Transverse colon (tissue), 4 donors: ENCODE data around the gene BRME1. TPM values are rescaled to one million over a fixed set of nuclear protein-coding genes. Genes with fewer than 3 reads are reported as not detected.

Experiments
- DNase-seq: peaks from one replicate; pipeline ENCODE4 v3.0.0-alpha.2; 2019
- H3K27ac ChIP-seq, 4 donors: fragments of 200-600 bp; sonication (generic); 2 replicates each; pipeline ENCODE4 v1.5.1; 2016 to 2018; ENCODE audit warnings: inconsistent platforms in 4 of 4
- H3K27me3 ChIP-seq: fragments of 200-600 bp; sonication (generic); 2 replicates; pipeline ENCODE4 v1.5.1; 2017; ENCODE audit warnings: inconsistent platforms
- H3K36me3 ChIP-seq, 4 donors: fragments of 200-600 bp; sonication (generic); 2 replicates each; pipeline ENCODE4 v1.5.1; 2017 to 2019; ENCODE audit warnings: inconsistent platforms in 4 of 4
- H3K4me1 ChIP-seq, 4 donors: fragments of 200-600 bp; sonication (generic); 2 replicates each; pipeline ENCODE4 v1.5.1; 2017 to 2020; ENCODE audit warnings: inconsistent platforms in 4 of 4
- H3K4me3 ChIP-seq, 4 donors: fragments of 200-600 bp; sonication (generic); 1 replicate in 1 of 4; 2 replicates in 3 of 4; pipeline versions ENCODE4 v1.5.1 to v1.6.1; 2017 to 2019; ENCODE audit warnings: inconsistent platforms in 4 of 4
- H3K9me3 ChIP-seq, 2 donors: fragments of 200-600 bp; sonication (generic); 2 replicates each; pipeline ENCODE4 v1.5.1; 2017 to 2019; ENCODE audit warnings: inconsistent platforms in 2 of 2
- CTCF ChIP-seq, 5 experiments: fragments of 200-600 bp in 3 of 5; fragments of 450-650 bp in 2 of 5; sonication (generic) in 3 of 5; IDR thresholded peaks; 1 replicate in 2 of 5; 2 replicates in 3 of 5; pipeline ENCODE4 v1.5.1; 2016 to 2017; ENCODE audit warnings: antibody characterized with exemption in 5 of 5, inconsistent platforms in 3 of 5, mild to moderate bottlenecking in 2 of 5, moderate library complexity in 1 of 5
- EP300 ChIP-seq: sonication (generic); formaldehyde crosslinking; IDR thresholded peaks from one replicate; pipeline ENCODE4 v1.6.1; 2017; ENCODE audit warnings: antibody characterized with exemption, low read depth
- POLR2A ChIP-seq: fragments of 450-650 bp; IDR thresholded peaks from one replicate; pipeline ENCODE4 v1.6.1; 2016; ENCODE audit warnings: antibody characterized with exemption, mild to moderate bottlenecking, moderate library complexity
- POLR2AphosphoS5 ChIP-seq, 3 donors: sonication (generic); formaldehyde crosslinking; IDR thresholded peaks; one replicate each; pipeline ENCODE4 v1.6.1; 2016; ENCODE audit warnings: antibody characterized with exemption in 3 of 3
- WGBS, 2 donors: methylation state at CpG; one replicate each; pipeline ENCODE4 v1.1.5; 2018; ENCODE audit warnings: low coverage in 1 of 2; 5-methylcytosine and 5-hydroxymethylcytosine counted together
- in situ Hi-C, 4 donors: fragments of 200-750 bp; cut with MboI; loops; one replicate each; pipeline versions ENCODE4 v1.15.0 to v1.15.1; 2017; ENCODE audit warnings: low sequenced_read_pairs in 3 of 4, low pct_ligation_motif_present in 1 of 4, low pct_unique_long_range_greater_than_20kb in 1 of 4
- intact Hi-C: fragments of 100-400 bp; cut with DNase I; formaldehyde crosslinking; loops from one replicate; pipeline ENCODE4 v1.15.1; 2023; ENCODE audit warnings: low total_unique reads
- total RNA-seq, 4 donors: library from RNA; depleted of rRNA; stranded (reverse); fragments of >200 nt; gene quantifications; one replicate each; pipeline ENCODE4 v1.1.0, GENCODE V29; 2016

The BRME1 gene
- total RNA-seq, 4 donors from 2014 or later, result 5.2 to 102 (median 6.7) TPM

DNA sequence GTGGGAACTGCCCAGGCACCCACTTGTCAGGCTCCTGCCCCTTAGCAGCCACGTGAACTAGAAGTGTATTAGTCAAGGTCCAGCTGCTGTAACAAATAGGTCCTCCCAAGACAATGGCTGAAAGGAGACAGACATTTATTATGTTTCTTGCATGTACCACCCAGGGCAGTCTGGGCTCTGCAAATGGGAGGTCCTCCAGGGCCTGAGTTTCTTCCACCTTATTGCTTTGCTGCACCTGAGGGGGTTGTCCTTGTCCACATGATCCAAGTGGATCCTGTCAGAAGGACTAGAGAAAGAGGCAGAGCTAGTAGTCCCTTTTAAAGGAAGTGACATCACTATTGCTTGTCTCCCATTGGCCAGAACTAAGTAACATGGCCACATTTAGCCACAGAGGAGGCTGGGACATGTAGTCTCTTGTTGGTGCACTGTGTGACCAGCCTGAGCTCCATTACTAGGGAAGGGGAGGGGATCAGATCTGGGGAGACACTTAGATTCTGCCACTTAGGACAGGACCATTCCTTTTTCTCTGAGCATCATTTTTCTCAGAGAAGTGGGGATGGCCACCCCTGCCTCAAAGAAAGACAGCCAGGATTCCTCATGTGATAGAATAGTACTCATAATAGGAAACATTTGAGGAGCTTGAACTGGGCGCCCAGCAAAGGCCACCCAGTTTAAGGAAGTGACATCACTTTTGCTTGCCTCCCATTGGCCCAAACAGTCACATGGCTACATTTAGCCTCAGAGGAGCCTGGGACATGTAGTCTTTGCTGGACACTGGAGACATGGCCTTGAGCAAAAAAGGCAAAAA, 15.2 kb upstream of the BRME1 start:
- DNase-seq, result no peak
- in situ Hi-C loops (no loop called here), intact Hi-C loops (no loop called here)
- no peak overlapping the region for H3K4me3 ChIP-seq
- H3K27ac ChIP-seq, result no peak overlapping the region
- 86% methylated on average over 2 of the region's 2 CpGs; no CpG with 5 or more reads in 1 of the 2 donors for WGBS, 2 donors
- peaks cover 0 to 14% (median 4%) of the 10 kb centered on the region in 4 donors for H3K4me1 ChIP-seq
- TF ChIP-seq EP300, result no peak
- no peaks in the 10 kb centered on the region for H3K9me3 ChIP-seq
- H3K36me3 ChIP-seq, result peaks cover 0 to 73% (median 36%) of the 10 kb centered on the region in 4 donors
- no peaks in the 10 kb centered on the region for H3K27me3 ChIP-seq

- H3K27ac ChIP-seq, result no peak overlapping the region
- no peak for DNase-seq
- H3K9me3 ChIP-seq, result no peaks in the 10 kb centered on the region
- in situ Hi-C loops (no loop called here), intact Hi-C loops (no loop called here)
- H3K27me3 ChIP-seq, result no peaks in the 10 kb centered on the region
- peaks cover 0 to 79% (median 37%) of the 10 kb centered on the region in 4 donors for H3K36me3 ChIP-seq
- 97% methylated on average over 11 of the region's 11 CpGs; no CpG with 5 or more reads in 1 of the 2 donors for WGBS, 2 donors
- H3K4me1 ChIP-seq, result peaks cover 0 to 18% (median 7%) of the 10 kb centered on the region in 4 donors
- no peak for TF ChIP-seq POLR2AphosphoS5 (IDR thresholded peaks at IDR 0.05)
- no peak overlapping the region for H3K4me3 ChIP-seq
Measured at GRCh38 chr19:13920524-13920923, 14.6 kb upstream of the BRME1 start.

GRCh38 chr19:13918726-13919411, 13.0 kb upstream of the BRME1 start:
- Histone ChIP-seq H3K4me1 (peaks cover 0 to 18% (median 7%) of the 10 kb centered on the region in 4 donors), H3K9me3 (no peaks in the 10 kb centered on the region), H3K36me3 (peaks cover 0 to 79% (median 37%) of the 10 kb centered on the region in 4 donors), H3K4me3 (no peak overlapping the region), H3K27ac (no peak overlapping the region), H3K27me3 (no peaks in the 10 kb centered on the region)
- intact Hi-C loops, result no loop called here
- WGBS, 2 donors, result 95% methylated on average over 23 of the region's 34 CpGs; no CpG with 5 or more reads in 1 of the 2 donors
- no peak for TF ChIP-seq CTCF (IDR thresholded peaks at IDR 0.05)
- in situ Hi-C loops, result no loop called here
- no peak for DNase-seq

DNA sequence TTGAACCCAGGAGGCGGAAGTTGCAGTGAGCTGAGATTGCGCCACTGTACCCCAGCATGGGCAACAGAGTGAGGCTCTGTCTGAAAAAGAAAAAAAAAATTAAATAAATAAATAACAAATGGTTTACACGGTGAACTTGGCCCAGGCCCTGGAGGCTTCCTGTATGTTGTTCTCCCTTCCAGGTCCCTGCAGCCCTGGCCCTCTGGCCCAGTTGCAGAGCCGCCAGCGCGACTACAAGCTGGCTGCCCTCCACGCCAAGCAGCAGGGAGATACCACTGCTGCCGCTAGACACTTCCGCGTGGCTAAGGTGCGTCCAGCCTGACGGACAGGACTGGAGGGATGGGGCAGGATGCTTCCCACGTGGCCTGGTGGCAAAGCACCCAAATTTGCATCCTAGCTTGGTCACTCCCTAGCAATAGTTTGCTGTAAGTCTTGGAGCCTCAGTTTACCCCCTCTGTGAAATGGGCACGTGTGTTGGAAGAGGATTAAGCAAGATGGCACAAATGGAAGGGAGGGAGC, 12.0 kb upstream of the BRME1 start:
- Histone ChIP-seq H3K9me3 (no peaks in the 10 kb centered on the region), H3K4me1 (peaks cover 0 to 18% (median 7%) of the 10 kb centered on the region in 4 donors), H3K27me3 (no peaks in the 10 kb centered on the region), H3K27ac (no peak overlapping the region), H3K36me3 (peaks cover 0 to 79% (median 37%) of the 10 kb centered on the region in 4 donors), H3K4me3 (no peak overlapping the region)
- in situ Hi-C loops (no loop called here), intact Hi-C loops (no loop called here)
- DNase-seq, result no peak
- TF ChIP-seq POLR2A (no peak), EP300 (no peak), CTCF (IDR thresholded peaks at IDR 0.05) (no peak), POLR2AphosphoS5 (IDR thresholded peaks at IDR 0.05) (no peak)
- 92% methylated on average over 11 to 14 of the region's 14 CpGs for WGBS, 2 donors

DNA sequence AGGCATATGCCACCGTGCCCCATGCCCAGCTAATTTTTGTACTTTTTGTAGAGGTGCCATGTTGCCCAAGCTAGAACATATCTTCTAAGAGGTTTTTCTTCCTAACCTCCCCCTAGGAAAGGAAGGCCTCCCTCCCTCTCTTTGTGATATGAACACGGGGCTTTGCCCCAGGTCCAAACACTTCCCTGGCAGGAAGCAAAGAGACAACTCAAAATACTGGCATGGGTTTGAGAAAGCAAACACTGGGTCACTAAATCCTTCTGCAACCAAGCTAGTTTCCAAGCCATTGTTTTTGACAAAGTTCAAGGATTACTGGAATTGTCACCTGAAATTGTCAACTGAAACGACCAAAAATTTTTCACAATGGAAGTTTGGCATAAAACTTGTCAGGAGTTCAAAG, 8.9 kb upstream of the BRME1 start:
- TF ChIP-seq CTCF (IDR thresholded peaks at IDR 0.05) (no peak), POLR2A (no peak), EP300 (no peak), POLR2AphosphoS5 (IDR thresholded peaks at IDR 0.05) (no peak)
- WGBS, 2 donors, result 76 to 77% methylated on average over 2 to 3 of the region's 3 CpGs
- in situ Hi-C loops (no loop called here), intact Hi-C loops (no loop called here)
- no peak overlapping the region for H3K27ac ChIP-seq
- no peaks in the 10 kb centered on the region for H3K9me3 ChIP-seq
- H3K27me3 ChIP-seq, result no peaks in the 10 kb centered on the region
- DNase-seq, result no peak
- H3K4me3 ChIP-seq, result no peak overlapping the region
- peaks cover 0 to 19% (median 8%) of the 10 kb centered on the region in 4 donors for H3K4me1 ChIP-seq
- H3K36me3 ChIP-seq, result peaks cover 0 to 64% (median 32%) of the 10 kb centered on the region in 4 donors
